ENCODE results near the gene PBX3. TPM values are rescaled to one million over a fixed set of nuclear protein-coding genes. Genes with fewer than 3 reads are reported as not detected.

The PBX3 gene
- total RNA-seq, 1 experiment from 2014 or later: 39.0 TPM

DNA sequence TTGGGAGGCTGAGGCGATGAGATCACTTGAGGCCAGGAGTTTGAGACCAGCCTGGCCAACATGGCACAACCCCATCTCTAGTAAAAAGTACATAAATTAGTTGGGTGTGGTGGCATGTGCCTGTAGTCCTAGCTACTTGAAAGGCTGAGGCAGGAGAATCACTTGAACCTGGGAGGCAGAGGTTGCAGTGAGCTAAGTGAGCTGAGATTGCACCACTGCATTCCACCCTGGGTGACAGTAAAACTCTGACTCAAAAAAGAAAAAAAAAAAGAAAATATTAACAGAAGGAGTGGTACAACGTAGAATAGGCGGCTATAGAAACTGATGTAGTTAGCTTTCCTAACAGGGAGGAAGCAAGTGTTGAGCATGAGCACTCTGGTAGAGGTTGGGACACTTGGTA is 59.9 kb downstream of the PBX3 start:
- no peak for ATAC-seq

GRCh38 chr9:125810161-125810560 is 63.0 kb downstream of the PBX3 start:
- in situ Hi-C loops (cut with HindIII; ENCODE audit: low pct_unique_long_range_greater_than_20kb, low sequenced_read_pairs) (no loop called here), intact Hi-C loops (cut with micrococcal nuclease; ENCODE audit: unreplicated experiment) (no loop called here)
- no peak for ATAC-seq
- no peak overlapping the region for H3K27ac ChIP-seq (ENCODE audit: low read length)
- no peaks in the 10 kb centered on the region for H3K27me3 ChIP-seq (ENCODE audit: control insufficient read depth, insufficient read depth, low read length)
- H3K9me3 ChIP-seq (ENCODE audit: control insufficient read depth, insufficient read depth, low read depth, low read length): no peaks in the 10 kb centered on the region
- H3K4me3 ChIP-seq (ENCODE audit: low read depth in 2 of 2, low read length in 2 of 2): no peak overlapping the region
- DNase-seq (ENCODE audit: low read depth, low spot score): no peak
- ChIA-PET POLR2A (no interaction called here), CTCF (no interaction called here)
- BruUV-seq (replicated peaks): no TSS peak
- H3K4me1 ChIP-seq (ENCODE audit: control insufficient read depth, insufficient read depth, low read length): no peaks in the 10 kb centered on the region
- TF ChIP-seq CTCF (IDR thresholded peaks at IDR 0.05) (no peak), TCF7L2 (IDR thresholded peaks at IDR 0.05; ENCODE audit: low read depth, low read length) (no peak), SIN3A (IDR thresholded peaks at IDR 0.05; ENCODE audit: borderline replicate concordance, insufficient read depth, low read depth, low read length) (no peak), REST (IDR thresholded peaks at IDR 0.05; ENCODE audit: insufficient read depth in 1 of 2, low read depth in 2 of 2, low read length in 1 of 2) (no peak), POLR2AphosphoS5 (IDR thresholded peaks at IDR 0.05; ENCODE audit: low read depth, low read length) (no peak)
- no peaks in the 10 kb centered on the region for H3K36me3 ChIP-seq (ENCODE audit: control insufficient read depth, insufficient read depth, low read length)

More for the DNA sequence above, 59.9 kb downstream of the PBX3 start:
- DNase-seq (ENCODE audit: low read depth, low spot score): no peak
- H3K9me3 ChIP-seq (ENCODE audit: control insufficient read depth, insufficient read depth, low read depth, low read length): no peaks in the 10 kb centered on the region
- H3K27ac ChIP-seq (ENCODE audit: low read length): no peak overlapping the region
- H3K27me3 ChIP-seq (ENCODE audit: control insufficient read depth, insufficient read depth, low read length): no peaks in the 10 kb centered on the region
- H3K36me3 ChIP-seq (ENCODE audit: control insufficient read depth, insufficient read depth, low read length): no peaks in the 10 kb centered on the region
- ChIA-PET CTCF (no interaction called here), POLR2A (interaction anchor here (0.7 kb wide), 1 partner anchor 254 kb away, joined by 3 read pairs; no protein-coding TSS in a partner anchor)
- TF ChIP-seq REST (IDR thresholded peaks at IDR 0.05; ENCODE audit: insufficient read depth in 1 of 2, low read depth in 2 of 2, low read length in 1 of 2) (no peak), TCF7L2 (IDR thresholded peaks at IDR 0.05; ENCODE audit: low read depth, low read length) (no peak), CTCF (IDR thresholded peaks at IDR 0.05) (no peak), SIN3A (IDR thresholded peaks at IDR 0.05; ENCODE audit: borderline replicate concordance, insufficient read depth, low read depth, low read length) (no peak), POLR2AphosphoS5 (IDR thresholded peaks at IDR 0.05; ENCODE audit: low read depth, low read length) (no peak)
- H3K4me1 ChIP-seq (ENCODE audit: control insufficient read depth, insufficient read depth, low read length): no peaks in the 10 kb centered on the region
- BruUV-seq (replicated peaks): no TSS peak
- no peak overlapping the region for H3K4me3 ChIP-seq (ENCODE audit: low read depth in 2 of 2, low read length in 2 of 2)
- in situ Hi-C loops (cut with HindIII; ENCODE audit: low pct_unique_long_range_greater_than_20kb, low sequenced_read_pairs) (no loop called here), intact Hi-C loops (cut with micrococcal nuclease; ENCODE audit: unreplicated experiment) (no loop called here)
